ENCODE results near the gene IQSEC1.

The IQSEC1 gene

DNA sequence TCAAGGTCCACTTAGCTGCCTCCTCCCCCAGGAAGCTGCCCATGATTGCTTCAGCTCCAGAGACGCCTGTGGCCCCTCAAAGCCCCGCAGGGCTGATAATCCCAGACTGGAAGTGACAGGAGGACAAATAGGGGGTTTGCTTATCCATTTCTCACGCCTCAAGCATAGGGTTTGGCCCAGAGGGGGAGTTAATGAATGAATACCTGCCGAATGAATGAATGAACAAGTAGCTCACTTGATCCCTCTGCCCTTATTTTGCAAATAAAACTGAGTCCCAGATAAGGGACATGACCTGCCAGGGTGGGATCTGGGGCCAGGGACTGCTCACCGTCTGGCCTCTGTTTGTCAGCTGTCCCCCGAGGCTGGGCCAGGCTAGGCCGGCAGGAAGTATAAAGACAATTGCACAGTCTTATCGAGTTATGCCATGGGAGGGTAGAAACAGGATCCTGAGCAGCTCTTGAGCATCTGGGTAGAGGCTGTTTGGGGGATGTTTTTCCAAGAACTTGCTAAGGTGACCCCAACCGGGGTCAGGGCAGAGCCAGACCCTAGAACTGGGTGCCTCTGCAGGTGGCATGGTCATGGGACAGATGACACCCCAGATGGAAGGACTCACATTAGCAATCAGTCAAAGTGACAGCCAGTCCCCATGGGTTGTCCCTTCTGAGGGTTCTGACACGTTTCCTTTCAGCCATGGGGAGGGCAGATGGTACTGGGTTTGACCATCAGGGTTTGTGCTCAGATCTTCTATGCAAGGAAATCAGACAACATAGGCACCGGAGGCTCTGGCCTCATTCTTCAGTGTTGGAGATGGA lies 45.0 kb downstream of the IQSEC1 start:
- no peak overlapping the region for H3K9ac ChIP-seq (ENCODE audit: low read length)
- DNase-seq (ENCODE audit: low read depth) = no peak
- no peak overlapping the region for H3K4me3 ChIP-seq (ENCODE audit: low read length)
- H3K9me3 ChIP-seq (ENCODE audit: control insufficient read depth, low read length) = no peaks in the 10 kb centered on the region
- H3K4me1 ChIP-seq (ENCODE audit: control insufficient read depth, insufficient read depth, low read length) = peaks cover 6% of the 10 kb centered on the region
- no peaks in the 10 kb centered on the region for H3K36me3 ChIP-seq (ENCODE audit: control insufficient read depth, insufficient read depth, low read length, severe bottlenecking)
- H3K27me3 ChIP-seq (replicated peaks; ENCODE audit: control insufficient read depth, insufficient read depth, low read length) = peaks cover 29% of the 10 kb centered on the region

DNA sequence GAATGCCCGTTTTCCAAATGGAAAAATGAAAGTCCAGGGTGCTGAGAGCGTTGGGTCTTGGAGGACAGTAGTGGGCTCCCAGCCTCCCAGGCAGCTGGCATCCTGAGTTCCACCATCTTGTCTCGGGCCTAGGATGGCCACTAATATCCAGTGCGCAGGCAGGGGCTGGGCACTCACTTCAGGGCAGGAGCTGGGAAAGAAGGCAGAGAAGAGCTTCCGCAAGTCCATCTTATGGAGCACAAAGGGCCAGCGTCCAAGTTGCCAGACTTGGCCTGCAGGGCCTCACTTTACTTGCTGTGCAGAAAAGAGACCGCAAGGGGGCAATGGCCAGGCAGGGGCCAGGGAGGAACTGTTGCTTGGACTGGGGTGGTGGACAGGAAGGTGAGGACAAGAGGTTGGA lies 46.1 kb downstream of the IQSEC1 start:
- no peaks in the 10 kb centered on the region for H3K9me3 ChIP-seq (ENCODE audit: control insufficient read depth, low read length)
- no peak for DNase-seq (ENCODE audit: low read depth)

DNA sequence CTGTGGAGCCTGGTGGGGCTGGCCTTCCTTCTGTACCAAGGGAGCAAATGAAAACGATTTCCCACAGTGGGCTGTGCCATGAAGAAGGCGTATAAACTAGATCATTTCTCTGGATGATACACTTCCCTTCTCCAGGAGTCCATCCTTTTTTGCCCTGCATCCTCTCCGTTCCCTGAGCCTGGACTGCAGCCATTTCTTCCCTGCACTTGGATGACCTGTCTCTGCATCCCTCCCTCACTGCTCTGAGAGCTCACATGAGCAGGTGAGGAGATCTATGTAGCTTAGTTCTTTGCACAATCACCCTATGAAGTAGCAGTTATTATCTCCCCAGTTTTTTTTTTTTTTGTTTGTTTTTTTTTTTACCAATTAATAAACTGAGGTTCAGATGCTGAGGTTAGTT lies 46.7 kb downstream of the IQSEC1 start:
- H3K36me3 ChIP-seq (ENCODE audit: control insufficient read depth, insufficient read depth, low read length, severe bottlenecking) = no peaks in the 10 kb centered on the region
- H3K27me3 ChIP-seq (replicated peaks; ENCODE audit: control insufficient read depth, insufficient read depth, low read length) = peaks cover 22% of the 10 kb centered on the region
- H3K9ac ChIP-seq (ENCODE audit: low read length) = no peak overlapping the region
- DNase-seq (ENCODE audit: low read depth) = no peak
- H3K9me3 ChIP-seq (ENCODE audit: control insufficient read depth, low read length) = no peaks in the 10 kb centered on the region
- H3K4me3 ChIP-seq (ENCODE audit: low read length) = no peak overlapping the region
- peaks cover 21% of the 10 kb centered on the region for H3K4me1 ChIP-seq (ENCODE audit: control insufficient read depth, insufficient read depth, low read length)

More for the DNA sequence above, 46.1 kb downstream of the IQSEC1 start:
- peaks cover 28% of the 10 kb centered on the region for H3K27me3 ChIP-seq (replicated peaks; ENCODE audit: control insufficient read depth, insufficient read depth, low read length)
- H3K9ac ChIP-seq (ENCODE audit: low read length) = no peak overlapping the region
- peaks cover 15% of the 10 kb centered on the region for H3K4me1 ChIP-seq (ENCODE audit: control insufficient read depth, insufficient read depth, low read length)
- H3K4me3 ChIP-seq (ENCODE audit: low read length) = no peak overlapping the region
- H3K36me3 ChIP-seq (ENCODE audit: control insufficient read depth, insufficient read depth, low read length, severe bottlenecking) = no peaks in the 10 kb centered on the region

GRCh38 chr3:13025778-13026518 lies 47.3 kb downstream of the IQSEC1 start:
- H3K4me1 ChIP-seq (ENCODE audit: control insufficient read depth, insufficient read depth, low read length) = peaks cover 27% of the 10 kb centered on the region
- DNase-seq (ENCODE audit: low read depth) = no peak

DNA sequence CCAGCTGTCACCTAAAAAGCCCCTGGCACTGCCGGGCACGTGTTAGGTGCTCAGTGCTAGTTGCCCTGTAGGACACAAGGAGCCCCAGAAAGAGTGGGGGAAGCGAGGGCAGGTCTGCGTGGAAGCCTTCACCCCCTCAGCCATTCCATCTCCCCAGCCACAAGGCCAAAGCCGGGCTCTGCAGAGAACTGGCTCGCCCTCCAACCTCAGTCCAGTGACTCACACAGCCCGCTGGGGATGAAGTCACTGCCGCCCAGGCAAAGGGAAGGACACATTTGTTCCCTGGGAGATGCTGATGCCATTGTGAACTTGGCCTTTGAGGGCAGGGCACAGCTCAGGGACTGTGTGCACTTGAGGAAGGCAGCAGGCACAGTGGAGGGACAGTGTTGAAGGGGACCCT lies 48.1 kb downstream of the IQSEC1 start:
- Histone ChIP-seq H3K9me3 (ENCODE audit: control insufficient read depth, low read length) (no peaks in the 10 kb centered on the region), H3K4me1 (ENCODE audit: control insufficient read depth, insufficient read depth, low read length) (peaks cover 31% of the 10 kb centered on the region), H3K9ac (ENCODE audit: low read length) (no peak overlapping the region), H3K27me3 (replicated peaks; ENCODE audit: control insufficient read depth, insufficient read depth, low read length) (peaks cover 16% of the 10 kb centered on the region), H3K36me3 (ENCODE audit: control insufficient read depth, insufficient read depth, low read length, severe bottlenecking) (no peaks in the 10 kb centered on the region), H3K4me3 (ENCODE audit: low read length) (no peak overlapping the region)
- DNase-seq (ENCODE audit: low read depth) = peak; percentile 70

More at GRCh38 chr3:13025778-13026518, 47.3 kb downstream of the IQSEC1 start:
- H3K9ac ChIP-seq (ENCODE audit: low read length) = no peak overlapping the region
- peaks cover 16% of the 10 kb centered on the region for H3K27me3 ChIP-seq (replicated peaks; ENCODE audit: control insufficient read depth, insufficient read depth, low read length)
- H3K9me3 ChIP-seq (ENCODE audit: control insufficient read depth, low read length) = no peaks in the 10 kb centered on the region
- H3K36me3 ChIP-seq (ENCODE audit: control insufficient read depth, insufficient read depth, low read length, severe bottlenecking) = no peaks in the 10 kb centered on the region
- no peak overlapping the region for H3K4me3 ChIP-seq (ENCODE audit: low read length)

GRCh38 chr3:13024765-13025065 lies 48.5 kb downstream of the IQSEC1 start:
- no peak for DNase-seq (ENCODE audit: low read depth)
- no peaks in the 10 kb centered on the region for H3K36me3 ChIP-seq (ENCODE audit: control insufficient read depth, insufficient read depth, low read length, severe bottlenecking)
- H3K4me3 ChIP-seq (ENCODE audit: low read length) = no peak overlapping the region
- H3K27me3 ChIP-seq (replicated peaks; ENCODE audit: control insufficient read depth, insufficient read depth, low read length) = peaks cover 15% of the 10 kb centered on the region
- no peaks in the 10 kb centered on the region for H3K9me3 ChIP-seq (ENCODE audit: control insufficient read depth, low read length)
- H3K4me1 ChIP-seq (ENCODE audit: control insufficient read depth, insufficient read depth, low read length) = peaks cover 34% of the 10 kb centered on the region
- no peak overlapping the region for H3K9ac ChIP-seq (ENCODE audit: low read length)

DNA sequence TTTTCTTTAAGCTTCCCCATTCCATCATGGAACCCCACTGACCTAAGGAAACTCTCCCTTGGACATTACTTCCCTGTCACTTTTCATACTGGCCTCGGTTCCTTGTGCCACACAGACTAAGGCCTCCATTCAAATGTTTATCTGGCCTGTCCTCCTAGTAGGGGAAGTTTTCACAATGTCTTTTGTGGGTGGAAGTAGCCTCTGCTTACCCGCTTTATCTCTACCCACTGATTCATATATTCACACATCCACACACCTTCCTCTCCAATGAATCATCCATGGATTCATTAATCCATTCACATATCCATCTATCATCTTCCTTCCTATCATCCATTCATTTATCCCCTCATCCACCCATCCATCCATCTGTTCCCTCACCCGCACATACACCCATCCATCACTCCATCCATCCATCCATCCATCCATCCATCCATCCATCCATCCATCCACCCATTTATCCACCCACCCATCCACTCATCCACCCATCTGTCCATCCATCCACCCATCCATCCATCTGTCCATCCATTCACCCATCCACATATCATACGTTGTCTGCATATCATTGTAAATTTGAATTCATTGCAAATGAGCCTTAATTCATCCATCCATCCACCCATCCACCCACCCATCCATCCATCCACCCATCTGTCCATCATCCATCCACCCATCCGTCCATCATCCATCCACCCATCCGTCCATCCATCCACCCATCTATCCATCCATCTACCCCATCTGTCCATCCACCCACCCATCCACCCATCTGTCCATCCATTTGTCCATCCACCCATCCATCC lies 49.1 kb downstream of the IQSEC1 start:
- Histone ChIP-seq H3K9ac (ENCODE audit: low read length) (no peak overlapping the region), H3K27me3 (replicated peaks; ENCODE audit: control insufficient read depth, insufficient read depth, low read length) (peaks cover 11% of the 10 kb centered on the region), H3K9me3 (ENCODE audit: control insufficient read depth, low read length) (no peaks in the 10 kb centered on the region), H3K36me3 (ENCODE audit: control insufficient read depth, insufficient read depth, low read length, severe bottlenecking) (no peaks in the 10 kb centered on the region), H3K4me3 (ENCODE audit: low read length) (no peak overlapping the region), H3K4me1 (ENCODE audit: control insufficient read depth, insufficient read depth, low read length) (peaks cover 39% of the 10 kb centered on the region)
- DNase-seq (ENCODE audit: low read depth) = no peak

- DNase-seq (ENCODE audit: low read depth) = no peak
- peaks cover 47% of the 10 kb centered on the region for H3K4me1 ChIP-seq (ENCODE audit: control insufficient read depth, insufficient read depth, low read length)
- H3K4me3 ChIP-seq (ENCODE audit: low read length) = no peak overlapping the region
- H3K9me3 ChIP-seq (ENCODE audit: control insufficient read depth, low read length) = no peaks in the 10 kb centered on the region
- H3K27me3 ChIP-seq (replicated peaks; ENCODE audit: control insufficient read depth, insufficient read depth, low read length) = peaks cover 5% of the 10 kb centered on the region
- no peak overlapping the region for H3K9ac ChIP-seq (ENCODE audit: low read length)
- H3K36me3 ChIP-seq (ENCODE audit: control insufficient read depth, insufficient read depth, low read length, severe bottlenecking) = no peaks in the 10 kb centered on the region
Measured at GRCh38 chr3:13023235-13023970, 49.8 kb downstream of the IQSEC1 start.

GRCh38 chr3:13022348-13023234 lies 50.6 kb downstream of the IQSEC1 start:
- H3K9me3 ChIP-seq (ENCODE audit: control insufficient read depth, low read length) = no peaks in the 10 kb centered on the region
- H3K27me3 ChIP-seq (replicated peaks; ENCODE audit: control insufficient read depth, insufficient read depth, low read length) = no peaks in the 10 kb centered on the region
- H3K4me1 ChIP-seq (ENCODE audit: control insufficient read depth, insufficient read depth, low read length) = peaks cover 55% of the 10 kb centered on the region
- peak; percentile 77 for DNase-seq (ENCODE audit: low read depth)
- no peak overlapping the region for H3K9ac ChIP-seq (ENCODE audit: low read length)
- H3K4me3 ChIP-seq (ENCODE audit: low read length) = no peak overlapping the region
- H3K36me3 ChIP-seq (ENCODE audit: control insufficient read depth, insufficient read depth, low read length, severe bottlenecking) = no peaks in the 10 kb centered on the region
